Neuron (in vitro differentiated cells): ENCODE data around the gene ITGA6.
A peak's percentile ranks its signal among the peaks of the same experiment; 100 is the strongest.
"Not testable (repeated sequence)": the region's sequence is repeated elsewhere in the genome, so short reads cannot be mapped to it uniquely, and the experiment has no call there.

ENCODE experiments used
- H2AFZ ChIP-seq: one replicate; pipeline ENCODE4 v1.6.1; 2013; ENCODE audit warnings: low read depth, mild to moderate bottlenecking, inconsistent platforms, low read length, moderate library complexity
- H3K27me3 ChIP-seq: one replicate; pipeline ENCODE4 v1.6.1; 2013; ENCODE audit warnings: low read length; ENCODE audit not compliant: insufficient read depth
- H3K36me3 ChIP-seq: one replicate; pipeline ENCODE4 v1.6.1; 2013; ENCODE audit warnings: low read length; ENCODE audit not compliant: insufficient read depth
- H3K4me1 ChIP-seq: one replicate; pipeline ENCODE4 v1.6.1; 2013; ENCODE audit warnings: low read length; ENCODE audit not compliant: insufficient read depth
- H3K4me3 ChIP-seq: 2 replicates; pipeline ENCODE4 v1.5.1; 2013; ENCODE audit warnings: mild to moderate bottlenecking, low read length, moderate library complexity
- H3K9me3 ChIP-seq: one replicate; pipeline ENCODE4 v1.6.1; 2013; ENCODE audit warnings: low read length

The ITGA6 gene

GRCh38 chr2:172540421-172540820 is 113.0 kb downstream of the ITGA6 start:
- Histone ChIP-seq H3K27me3 (no peaks in the 10 kb centered on the region), H3K36me3 (no peaks in the 10 kb centered on the region), H3K4me3 (no peak overlapping the region), H3K9me3 (no peaks in the 10 kb centered on the region), H3K4me1 (no peaks in the 10 kb centered on the region), H2AFZ (no peak overlapping the region)

- Histone ChIP-seq H3K9me3 (peaks cover 1% of the 10 kb centered on the region), H2AFZ (no peak overlapping the region), H3K4me1 (no peaks in the 10 kb centered on the region), H3K4me3 (no peak overlapping the region), H3K27me3 (no peaks in the 10 kb centered on the region), H3K36me3 (no peaks in the 10 kb centered on the region)
Observed at GRCh38 chr2:172545408-172546075, 118.2 kb downstream of the ITGA6 start.

DNA sequence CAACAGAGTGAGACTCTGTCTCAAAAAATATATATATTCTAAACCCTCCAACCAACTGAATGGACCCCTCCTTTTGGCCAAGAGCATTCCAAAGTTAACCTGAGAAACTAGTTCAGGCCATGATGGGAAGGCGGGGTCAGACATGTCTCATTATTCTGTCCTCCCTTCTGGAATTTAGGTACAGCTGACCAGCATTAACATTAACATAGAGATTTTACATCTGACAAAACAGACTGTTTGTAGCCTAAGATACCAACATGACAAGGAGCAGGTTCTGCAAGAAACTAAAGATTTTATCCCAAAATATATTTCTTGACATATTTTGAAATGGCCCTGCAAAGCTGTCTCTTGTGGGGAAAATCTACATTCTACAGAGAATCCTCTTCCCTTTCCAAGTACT is 121.7 kb downstream of the ITGA6 start:
- Histone ChIP-seq H3K36me3 (no peaks in the 10 kb centered on the region), H3K27me3 (no peaks in the 10 kb centered on the region), H3K9me3 (peaks cover 1% of the 10 kb centered on the region), H3K4me3 (no peak overlapping the region), H3K4me1 (no peaks in the 10 kb centered on the region), H2AFZ (no peak overlapping the region)

DNA sequence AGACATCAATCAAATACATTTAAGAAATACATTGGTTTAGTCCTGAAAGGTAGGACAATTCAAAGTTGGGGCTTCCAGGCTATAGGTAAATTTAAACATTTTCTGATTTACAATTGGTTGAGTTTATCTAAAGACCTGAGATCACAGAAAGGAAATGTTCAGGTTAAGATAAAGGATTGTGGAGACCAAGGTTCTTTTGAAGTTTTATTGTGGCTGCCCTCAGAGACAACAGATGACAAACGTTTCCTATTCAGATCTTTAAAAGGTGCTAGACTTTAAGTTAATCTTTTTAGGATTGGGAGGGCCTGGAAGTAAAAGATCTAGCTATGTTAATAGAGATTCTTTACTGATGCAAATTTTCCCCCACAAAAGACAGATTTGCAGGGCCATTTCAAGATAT is 122.4 kb downstream of the ITGA6 start:
- H3K36me3 ChIP-seq, H3K9me3 ChIP-seq, H3K27me3 ChIP-seq, H2AFZ ChIP-seq, H3K4me3 ChIP-seq, H3K4me1 ChIP-seq: not testable (repeated sequence)

DNA sequence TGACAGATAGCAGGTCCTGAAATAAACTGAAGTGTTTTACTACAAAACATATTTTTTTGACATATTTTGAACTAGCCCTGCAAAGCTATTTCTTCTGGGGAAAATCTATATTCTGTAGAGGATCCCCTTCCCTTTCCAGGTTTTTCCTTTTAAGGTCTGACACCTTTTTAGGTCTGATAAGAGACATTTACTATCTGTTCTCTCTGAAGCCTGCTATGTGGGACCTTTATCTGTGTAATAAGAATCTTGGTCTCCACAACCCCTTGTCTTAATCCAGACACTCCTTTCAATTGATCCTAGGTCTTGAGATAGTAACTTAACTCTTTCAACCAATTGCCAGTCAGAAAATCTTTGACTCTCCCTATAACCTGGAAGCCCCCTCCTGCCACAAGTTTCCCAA is 123.0 kb downstream of the ITGA6 start:
- H3K4me3 ChIP-seq = no peak overlapping the region
- no peaks in the 10 kb centered on the region for H3K36me3 ChIP-seq
- H3K27me3 ChIP-seq = no peaks in the 10 kb centered on the region
- peaks cover 1% of the 10 kb centered on the region for H3K9me3 ChIP-seq
- H3K4me1 ChIP-seq = no peaks in the 10 kb centered on the region
- no peak overlapping the region for H2AFZ ChIP-seq

DNA sequence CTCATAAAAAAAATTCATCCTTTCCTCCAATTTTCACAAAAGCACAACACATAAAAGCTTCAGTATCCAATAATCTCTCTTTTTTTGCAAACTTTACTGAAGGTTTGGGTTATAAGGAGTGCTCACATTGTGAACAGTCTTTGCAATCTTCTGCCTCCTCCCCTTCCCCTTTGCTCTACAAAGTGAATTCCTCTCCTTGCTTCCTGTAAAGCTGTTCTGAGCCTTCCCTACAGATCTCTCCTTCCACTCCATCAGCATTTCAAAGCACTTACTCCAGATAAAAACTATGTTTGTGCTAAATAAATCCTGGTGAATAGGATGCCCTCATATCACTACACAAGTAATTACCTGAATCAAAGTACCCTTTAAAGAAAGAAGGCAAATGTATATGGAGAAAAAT is 123.9 kb downstream of the ITGA6 start:
- H3K9me3 ChIP-seq = peaks cover 1% of the 10 kb centered on the region

DNA sequence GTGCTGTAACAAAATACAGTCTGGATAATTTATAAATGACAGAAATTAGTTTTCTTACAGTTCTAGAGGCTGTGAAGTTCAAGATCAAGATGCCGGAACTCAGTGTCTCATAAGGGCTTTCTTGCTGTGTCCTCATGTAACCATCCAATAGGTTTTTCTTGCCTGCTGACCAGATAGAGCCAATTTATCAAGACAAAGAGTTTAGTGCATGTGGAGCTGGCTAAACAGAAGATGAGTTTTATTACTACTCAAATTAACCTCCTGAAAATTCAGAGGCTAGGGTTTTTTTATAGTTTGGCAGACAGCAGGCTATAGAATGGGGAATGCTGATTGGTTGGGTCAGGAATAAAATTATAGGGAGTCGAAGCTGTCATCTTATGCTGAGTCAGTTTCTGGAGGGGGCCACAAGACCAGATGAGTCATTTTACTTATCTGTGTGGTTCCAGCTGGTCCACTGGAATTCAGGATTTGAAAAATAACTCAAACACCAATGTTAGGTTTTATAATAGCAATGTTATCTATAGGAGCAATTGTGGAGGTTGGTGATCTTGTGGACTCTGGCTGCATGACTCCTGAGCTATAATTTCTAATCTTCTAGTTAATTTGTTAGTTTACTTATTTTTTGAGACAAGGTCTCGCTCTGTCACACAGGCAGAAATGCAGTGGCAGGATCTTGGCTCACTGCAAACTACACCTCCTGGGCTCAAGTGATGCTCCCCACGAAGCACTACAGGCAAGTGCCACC is 125.3 kb downstream of the ITGA6 start:
- Histone ChIP-seq H3K27me3 (no peaks in the 10 kb centered on the region), H3K4me1 (peaks cover 9% of the 10 kb centered on the region), H3K4me3 (no peak overlapping the region), H3K9me3 (no peaks in the 10 kb centered on the region), H3K36me3 (no peaks in the 10 kb centered on the region), H2AFZ (no peak overlapping the region)

More for the DNA sequence above, 123.9 kb downstream of the ITGA6 start:
- Histone ChIP-seq H3K4me1 (no peaks in the 10 kb centered on the region), H3K36me3 (no peaks in the 10 kb centered on the region), H2AFZ (no peak overlapping the region), H3K4me3 (no peak overlapping the region), H3K27me3 (no peaks in the 10 kb centered on the region)

DNA sequence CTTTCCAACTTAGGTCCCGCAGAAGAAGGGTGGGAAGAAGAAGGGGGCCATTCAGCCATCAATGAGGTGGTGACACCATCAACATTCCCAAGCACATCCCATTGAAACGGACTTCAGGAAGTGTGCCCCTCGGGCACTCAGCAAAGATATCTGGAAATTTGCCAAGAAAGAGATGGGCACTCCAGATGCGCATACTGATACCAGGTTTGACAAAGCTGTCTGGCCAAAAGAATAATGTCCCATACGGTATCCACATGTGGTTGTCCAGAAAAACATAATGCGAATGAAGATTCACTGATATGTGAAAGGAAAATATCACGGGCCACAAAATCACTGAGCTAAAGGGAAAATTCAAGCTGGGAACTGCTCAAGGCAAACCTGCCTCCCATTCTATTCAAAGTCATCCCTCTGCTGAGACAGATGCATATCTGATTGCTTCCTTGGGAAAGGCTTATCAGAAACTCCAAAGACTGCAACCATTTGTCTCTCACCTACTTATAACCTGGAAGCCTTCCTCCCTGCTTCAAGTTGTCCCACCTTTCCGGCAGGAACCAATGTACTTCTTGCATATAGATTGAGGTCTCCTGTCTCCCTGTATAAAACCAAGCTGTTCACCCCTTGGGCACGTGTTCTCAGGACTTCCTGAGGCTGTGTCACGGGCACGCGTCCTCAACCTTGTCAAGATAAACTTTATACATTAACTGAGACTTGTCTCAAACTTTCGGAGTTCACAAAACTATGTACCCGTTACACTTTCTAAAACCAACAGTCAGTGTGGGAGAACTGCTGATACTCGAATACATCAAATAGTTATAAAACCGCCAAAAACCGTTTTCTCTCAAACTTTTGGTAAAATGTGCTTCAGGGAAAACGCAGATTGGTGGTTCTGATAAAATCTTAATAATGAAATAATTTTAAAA is 127.2 kb downstream of the ITGA6 start:
- H2AFZ ChIP-seq = no peak overlapping the region
- peaks cover 9% of the 10 kb centered on the region for H3K4me1 ChIP-seq
- no peaks in the 10 kb centered on the region for H3K36me3 ChIP-seq
- no peaks in the 10 kb centered on the region for H3K9me3 ChIP-seq
- H3K27me3 ChIP-seq = no peaks in the 10 kb centered on the region
- H3K4me3 ChIP-seq = peak overlapping the region; percentile 57

DNA sequence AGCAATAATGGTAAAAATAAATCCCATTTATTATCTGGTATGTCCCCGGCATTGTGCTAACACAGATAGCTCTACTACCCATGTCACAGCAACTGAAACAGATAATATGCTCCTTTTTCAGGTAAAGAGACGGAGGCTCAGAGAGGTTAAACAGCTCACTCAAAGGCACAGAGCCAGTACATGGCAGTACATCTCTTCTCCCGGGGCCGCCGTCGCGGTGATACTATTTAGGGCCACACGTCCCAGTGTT is 127.8 kb downstream of the ITGA6 start:
- Histone ChIP-seq H3K4me3 (peak overlapping the region; percentile 57), H2AFZ (peak overlapping the region; percentile 73), H3K27me3 (no peaks in the 10 kb centered on the region), H3K4me1 (peaks cover 9% of the 10 kb centered on the region), H3K36me3 (no peaks in the 10 kb centered on the region), H3K9me3 (no peaks in the 10 kb centered on the region)
